ENCODE results near the gene MEX3A.
"Not testable (repeated sequence)": the region's sequence is repeated elsewhere in the genome, so short reads cannot be mapped to it uniquely, and the experiment has no call there.

The MEX3A gene

DNA sequence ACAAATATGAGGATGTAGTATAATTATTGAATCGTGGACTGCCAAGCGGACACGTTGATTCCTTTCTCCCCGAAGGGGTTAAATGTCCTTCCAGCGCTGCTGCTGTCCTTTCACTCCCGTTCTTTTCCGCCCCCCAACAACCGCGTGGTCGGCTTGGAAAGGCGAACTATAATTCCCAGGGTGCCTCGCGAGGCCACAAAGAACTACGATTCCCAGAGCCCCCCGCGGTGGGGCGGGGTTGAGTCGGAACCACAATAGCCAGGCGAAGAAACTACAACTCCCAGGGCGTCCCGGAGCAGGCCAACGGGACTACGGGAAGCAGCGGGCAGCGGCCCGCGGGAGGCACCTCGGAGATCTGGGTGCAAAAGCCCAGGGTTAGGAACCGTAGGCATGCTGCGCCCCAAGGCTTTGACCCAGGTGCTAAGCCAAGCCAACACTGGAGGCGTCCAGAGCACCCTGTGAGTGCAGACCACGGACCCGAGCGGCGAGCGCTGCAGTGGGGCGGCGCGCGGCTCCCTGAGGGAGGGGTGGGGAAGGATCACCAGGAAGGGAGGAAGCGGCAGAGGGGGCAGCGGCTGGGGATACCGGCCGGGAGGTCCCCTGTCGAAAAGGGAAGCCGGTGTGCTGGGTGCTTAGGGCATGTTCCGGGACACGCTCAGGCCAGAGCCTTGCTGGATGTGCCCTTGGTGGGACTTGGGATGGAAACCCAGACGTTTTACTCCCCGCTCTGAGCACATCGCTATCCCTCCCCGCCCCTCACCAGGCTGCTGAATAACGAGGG, 27.6 kb downstream of the MEX3A start, which contains the start of gene LAMTOR2:
Gene LAMTOR2, plus strand, starts transcription at position 283 of the 781 bp plus-strand sequence. Its CDS starts 108 bp downstream, at position 391.
- peak; percentile 93 for DNase-seq (ENCODE audit: low read depth)

DNA sequence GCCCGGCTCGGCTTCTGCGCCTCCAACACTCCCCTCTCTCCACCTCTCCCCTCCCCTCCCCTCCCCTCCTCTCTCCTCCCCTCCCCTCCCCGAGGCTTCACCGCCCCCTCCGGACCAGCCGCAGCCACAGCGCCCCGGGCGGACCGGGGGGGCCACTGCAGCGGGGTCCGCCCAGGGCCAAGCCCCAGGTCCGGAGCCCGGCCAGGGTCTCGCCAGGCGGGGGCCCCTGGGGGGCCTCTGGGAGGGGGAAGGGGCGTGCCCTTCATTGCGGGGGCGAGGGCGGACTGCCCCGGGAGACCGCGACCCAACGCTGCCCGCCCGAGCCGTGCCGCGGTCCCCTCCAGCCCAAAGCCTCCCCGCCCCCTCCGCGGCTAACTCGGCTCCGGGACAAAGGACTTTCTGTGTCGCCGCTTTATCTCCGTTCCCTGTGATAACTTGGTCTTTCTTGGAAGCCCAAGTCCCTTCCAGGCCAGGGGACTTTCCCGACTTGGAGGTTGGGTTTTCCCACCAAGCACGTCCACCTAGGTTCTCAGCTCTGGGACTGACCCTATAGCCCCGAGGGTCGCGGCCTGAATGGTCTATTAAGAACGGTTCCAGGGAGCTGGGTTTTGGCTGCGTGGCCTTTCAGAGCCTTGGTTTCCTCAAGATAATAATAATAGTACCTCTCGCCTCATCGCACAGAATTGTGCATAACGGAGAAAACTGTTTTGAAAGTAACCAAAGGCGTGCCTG, 28.3 kb downstream of the MEX3A start, which contains the start of gene UBQLN4:
Gene UBQLN4, minus strand, starts transcription at position 31 of the 732 bp plus-strand sequence. CDS start 97 bp downstream, outside the sequence.
- DNase-seq (ENCODE audit: low read depth), result peak; percentile 87

DNA sequence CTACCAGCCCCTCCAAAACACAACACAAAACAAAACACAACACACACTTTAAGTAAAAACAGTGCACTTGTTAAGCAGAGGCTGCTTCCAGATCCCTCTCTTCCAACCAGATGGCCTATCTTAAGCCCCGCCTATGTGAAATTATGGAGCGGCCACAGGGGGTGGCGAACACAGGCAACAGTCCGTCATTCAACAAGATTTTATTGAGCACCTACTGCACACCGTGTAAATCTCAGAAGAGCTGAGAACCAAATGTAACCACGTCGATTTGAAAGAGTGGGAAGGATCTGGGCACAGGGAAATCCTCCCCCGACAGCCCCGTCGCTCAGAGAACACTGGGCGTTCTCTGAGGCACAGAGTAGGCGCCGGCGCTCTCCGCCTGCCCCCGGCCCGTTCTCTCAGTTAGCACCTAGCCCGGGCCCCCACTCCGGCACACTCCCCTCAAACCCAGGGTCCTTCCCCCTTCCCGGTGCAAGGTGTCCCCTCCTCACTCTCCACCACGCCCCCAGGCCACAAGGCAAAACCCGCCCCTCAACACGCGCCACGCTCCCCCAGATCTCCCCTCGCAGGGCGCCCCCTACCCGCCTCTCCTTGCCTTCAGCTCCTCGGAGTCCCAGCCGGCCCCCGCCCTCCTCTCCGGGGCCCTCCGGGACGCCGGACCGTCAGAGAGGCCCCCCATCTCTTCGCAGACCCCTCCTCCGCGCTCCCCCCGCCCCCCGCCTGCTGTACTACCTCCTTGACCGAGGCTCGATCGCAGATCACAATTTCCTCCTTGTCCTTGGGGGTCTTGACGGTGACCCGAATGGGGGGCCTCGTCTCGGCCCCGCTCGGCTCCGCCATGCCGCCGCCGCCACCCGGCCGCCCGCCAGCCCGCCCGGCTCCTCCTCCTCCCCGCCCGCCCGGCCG, 29.1 kb downstream of the MEX3A start:
- peak; percentile 69 for DNase-seq (ENCODE audit: low read depth)

DNA sequence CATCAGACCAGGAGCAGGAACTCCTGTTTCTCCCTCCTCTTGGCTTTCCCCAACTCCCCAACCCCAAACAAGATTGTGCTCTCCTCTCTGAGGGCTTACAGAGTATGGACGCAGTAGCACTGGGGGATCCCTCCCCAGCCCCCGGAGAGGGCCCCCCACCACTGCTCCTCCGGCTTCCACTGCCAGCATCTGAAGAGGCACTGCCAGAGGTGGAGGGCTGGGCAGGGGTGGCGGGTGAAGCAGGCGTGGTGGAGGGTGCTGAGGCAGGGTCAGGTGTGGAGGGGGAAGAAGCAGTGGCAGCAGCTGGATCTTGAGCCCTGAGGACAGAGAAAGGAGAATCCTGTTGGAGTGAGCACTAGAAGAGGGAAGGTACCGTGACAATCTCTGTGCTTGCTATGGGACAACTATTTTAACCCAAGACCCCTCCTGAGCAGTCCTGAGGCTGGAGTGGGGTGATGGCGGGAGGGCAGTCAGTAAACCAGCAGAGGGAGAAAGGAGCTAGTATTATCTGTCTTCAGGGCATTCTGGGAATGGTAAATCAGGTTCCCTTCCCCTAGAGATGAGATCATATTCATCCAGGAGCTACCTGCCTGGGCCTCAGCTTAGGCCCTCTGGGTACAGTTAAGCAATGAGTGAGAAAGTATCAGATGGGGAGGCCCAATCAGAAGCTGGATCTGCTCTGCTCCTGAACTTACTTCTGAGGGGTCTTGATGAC, 31.1 kb downstream of the MEX3A start:
- no peak for DNase-seq (ENCODE audit: low read depth)

DNA sequence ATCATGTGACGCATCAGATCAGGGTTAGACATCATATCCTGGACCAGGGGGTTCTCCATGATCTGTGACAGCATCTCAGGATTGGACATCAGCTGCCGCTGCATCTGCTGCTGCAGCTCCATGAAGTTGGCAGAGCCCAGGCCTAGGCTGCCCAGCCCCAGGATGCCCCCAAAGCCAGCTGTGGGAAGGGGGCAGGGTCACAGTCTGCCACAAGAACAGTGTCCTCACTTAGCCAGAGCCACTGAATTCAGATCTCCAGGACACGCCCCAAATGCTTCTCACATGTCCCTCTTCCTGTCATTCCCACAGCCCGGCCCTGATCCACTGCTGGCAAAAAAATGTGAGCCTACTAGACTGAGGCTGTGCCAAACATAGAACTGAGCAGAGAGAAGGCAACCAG, 31.9 kb downstream of the MEX3A start:
- DNase-seq (ENCODE audit: low read depth), result no peak

DNA sequence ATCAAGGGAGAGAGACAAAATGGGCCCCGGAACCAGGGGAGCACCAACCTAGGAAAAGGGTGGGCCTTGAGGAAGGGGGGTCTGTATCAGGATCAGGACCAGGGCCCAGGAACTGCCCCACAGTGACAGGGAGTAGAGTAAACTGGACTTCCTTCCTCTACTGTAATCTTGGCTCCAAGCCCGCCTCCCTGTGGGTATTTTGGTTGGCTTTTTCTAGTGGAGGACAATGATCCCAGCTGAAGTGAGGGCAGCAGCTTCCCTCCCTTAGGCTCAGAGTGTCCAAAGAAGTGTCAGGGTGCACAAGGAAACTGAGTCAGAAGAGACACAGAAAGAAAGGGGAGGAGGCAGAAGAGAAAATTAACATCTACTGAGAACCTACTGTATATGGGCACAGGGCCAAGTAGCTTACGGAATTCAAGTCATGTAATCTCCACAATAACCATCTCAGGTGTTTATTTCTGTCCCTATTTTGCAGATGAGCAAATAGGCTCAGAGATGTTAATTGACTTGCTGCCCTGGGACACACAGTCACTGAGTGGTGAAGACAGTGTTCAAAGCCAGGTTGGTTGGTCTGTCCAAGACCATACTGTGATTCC, 33.5 kb downstream of the MEX3A start:
- no peak for DNase-seq (ENCODE audit: low read depth)

DNA sequence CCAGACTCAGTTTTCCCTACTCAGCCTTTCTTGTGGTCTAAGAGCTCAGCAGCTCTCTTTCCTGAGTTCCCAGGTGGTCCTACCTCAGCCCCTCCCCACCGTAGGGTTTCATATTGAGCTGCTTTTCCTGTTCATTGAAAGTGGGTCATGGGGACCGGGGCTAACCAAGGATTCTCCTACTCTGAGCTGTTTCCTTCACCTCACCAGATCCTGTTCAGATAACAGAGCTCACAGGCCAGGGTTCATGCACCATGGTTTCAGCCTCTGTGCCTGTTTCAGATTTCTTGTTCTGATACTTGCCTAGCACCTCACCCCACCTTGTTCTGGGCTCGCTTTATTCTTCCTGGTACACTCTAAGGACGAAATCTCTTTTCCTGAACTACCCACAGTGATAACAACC, 37.2 kb downstream of the MEX3A start:
- DNase-seq (ENCODE audit: low read depth), result no peak

DNA sequence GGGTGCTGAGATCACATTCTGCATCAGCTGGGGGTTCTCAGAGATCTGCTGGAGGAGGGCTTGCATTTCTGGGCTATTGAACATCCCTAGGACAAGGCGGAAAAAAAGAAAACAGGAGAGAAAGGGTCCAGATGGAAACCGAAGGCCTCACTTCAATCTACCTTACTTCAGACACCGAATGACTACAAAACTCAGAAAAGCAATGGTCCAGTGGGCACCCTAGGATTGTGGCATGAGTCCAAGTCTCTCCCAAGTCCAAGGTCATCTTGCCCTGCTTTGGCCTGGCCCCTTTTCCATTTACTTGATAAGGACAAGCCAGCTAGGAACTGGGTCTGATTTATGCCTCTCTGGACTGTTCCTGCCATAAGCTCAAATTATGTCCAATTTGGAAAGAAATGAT, 39.4 kb downstream of the MEX3A start:
- DNase-seq (ENCODE audit: low read depth), result no peak

DNA sequence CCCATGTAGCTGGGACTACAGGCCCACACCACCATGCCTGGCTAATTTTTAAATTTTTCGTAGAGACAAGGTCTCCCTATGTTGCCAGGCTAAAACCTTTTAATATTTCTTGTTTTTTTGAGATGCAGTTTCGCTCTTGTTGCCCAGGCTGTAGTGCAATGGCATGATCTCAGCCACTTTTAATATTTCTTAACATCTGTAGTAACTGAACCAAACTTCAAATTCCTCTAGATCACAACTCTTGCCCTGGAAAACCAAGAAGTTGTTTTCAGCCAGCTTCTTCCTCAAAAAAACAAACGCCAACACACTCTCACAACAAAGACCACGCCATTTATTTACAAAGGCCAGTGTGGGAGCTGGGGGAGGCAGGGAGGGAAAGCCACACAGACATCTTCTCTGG, 47.3 kb downstream of the MEX3A start:
- DNase-seq (ENCODE audit: low read depth), result not testable (repeated sequence)

DNA sequence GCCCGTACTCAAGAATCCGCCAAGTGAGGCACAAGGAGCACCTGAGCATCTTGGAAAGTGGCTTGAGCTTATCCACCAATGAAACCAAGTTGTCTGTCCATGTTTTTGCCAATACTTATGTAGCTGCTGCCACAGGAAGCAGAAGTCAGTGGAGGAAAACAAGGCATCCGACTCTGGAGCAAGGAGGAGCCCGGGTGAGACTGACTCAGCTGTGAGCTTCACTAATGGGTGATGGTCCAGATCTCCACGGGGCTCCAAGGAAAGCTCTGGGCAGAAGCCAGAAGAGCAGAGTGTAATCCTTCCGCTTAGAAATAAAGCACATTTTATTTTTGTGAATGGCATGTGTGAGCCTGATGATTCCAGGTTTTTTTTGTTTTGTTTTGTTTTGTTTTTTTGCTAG, 49.3 kb downstream of the MEX3A start:
- DNase-seq (ENCODE audit: low read depth), result no peak

DNA sequence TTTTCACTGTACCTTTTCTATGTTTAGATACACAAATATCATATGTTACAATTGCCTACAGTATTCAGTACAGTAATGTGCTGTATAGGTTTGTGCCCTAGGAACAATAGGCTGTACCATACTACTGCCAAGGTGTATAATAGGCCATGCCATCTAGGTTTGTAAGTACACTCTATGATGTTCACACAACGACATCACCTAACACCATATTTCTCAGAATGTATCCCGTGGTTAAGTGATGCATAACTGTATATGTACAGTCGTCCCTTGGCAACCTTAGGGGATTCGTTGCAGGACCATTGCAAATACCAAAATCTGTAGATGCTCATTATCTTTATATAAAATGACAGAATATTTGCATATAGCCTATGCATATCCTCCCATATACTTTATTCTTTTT, 55.7 kb downstream of the MEX3A start:
- DNase-seq (ENCODE audit: low read depth), result no peak

DNA sequence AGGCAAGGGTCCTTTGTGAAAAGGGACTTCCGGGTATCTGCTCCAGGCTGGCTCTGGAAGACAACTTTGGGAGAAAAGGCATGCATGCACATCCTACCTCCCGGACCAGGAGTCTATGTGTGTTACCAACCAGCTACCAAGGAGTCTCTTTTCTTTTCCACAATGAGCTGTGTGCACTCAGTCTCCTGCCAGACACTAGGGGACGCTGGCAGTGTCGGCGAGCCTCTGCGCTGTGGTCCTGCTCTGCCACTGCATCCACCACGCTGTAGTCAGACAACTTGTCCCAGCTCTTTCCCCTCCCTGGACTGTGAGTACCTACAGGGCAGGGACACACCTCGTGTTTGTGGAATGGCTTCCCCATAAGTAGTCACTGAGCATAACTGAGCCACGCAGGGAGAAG, 56.4 kb downstream of the MEX3A start:
- DNase-seq (ENCODE audit: low read depth), result no peak

DNA sequence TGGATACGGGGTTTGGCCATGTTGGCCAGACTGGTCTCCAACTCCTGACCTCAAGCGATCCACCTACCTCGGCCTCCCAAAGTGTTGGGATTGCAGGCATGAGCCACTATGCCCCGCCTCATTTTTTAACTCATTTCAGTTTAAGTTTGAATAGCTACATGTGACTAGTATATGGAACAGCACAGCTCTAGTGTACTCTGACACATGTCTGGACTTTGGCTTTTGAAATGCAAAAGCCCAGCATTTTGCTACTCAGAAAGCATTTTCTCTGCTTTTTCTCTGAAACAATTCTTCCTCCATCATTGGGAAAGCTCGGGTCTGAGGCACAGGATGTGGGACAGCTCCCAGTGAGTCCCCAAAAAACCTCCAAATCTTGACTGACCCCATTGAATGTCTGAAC, 57.5 kb downstream of the MEX3A start:
- DNase-seq (ENCODE audit: low read depth), result no peak
